Activated T-helper 2 cell treated with anti-CD3 and anti-CD28 coated beads, Interferon-gamma antibody, Interleukin-2, Interleukin-4, amounts not matched to agents 10 μg/mL and 5 μg/mL and 100 μg/mL, durations not matched to agents 14 hours and 24 hours and 36 hours (primary cell): ENCODE results near the gene C22orf23. TPM values are rescaled to one million over a fixed set of nuclear protein-coding genes. Genes with fewer than 3 reads are reported as not detected.

ENCODE experiments used
- total RNA-seq: library from RNA; stranded (reverse); gene quantifications from 2 replicates; pipeline ENCODE4 v1.2.3, GENCODE V29; 2022

The C22orf23 gene
- total RNA-seq, 1 donor from 2014 or later = not detected

Other genes starting within 250 kb of the C22orf23 start
- 24.2 and 25.5 TPM in 2 replicates for gene GCAT, start 145.7 kb downstream of the C22orf23 start, total RNA-seq
- gene GALR3, start 130.2 kb downstream of the C22orf23 start, total RNA-seq = 0.28 and 0.32 TPM in 2 replicates
- 24.7 and 27.3 TPM in 2 replicates for gene ANKRD54, start 109.3 kb downstream of the C22orf23 start, total RNA-seq
- gene EIF3L, start 104.2 kb downstream of the C22orf23 start, total RNA-seq = 462 and 480 TPM in 2 replicates
- gene MICALL1, start 47.3 kb downstream of the C22orf23 start, total RNA-seq = 22.7 and 29.1 TPM in 2 replicates
- gene POLR2F, start 98 bp upstream of the C22orf23 start, total RNA-seq = 92.6 and 96.5 TPM in 2 replicates
- gene SOX10, start 31.0 kb upstream of the C22orf23 start, total RNA-seq = not detected in 2 replicates
- gene PICK1, start 103.8 kb upstream of the C22orf23 start, total RNA-seq = 9.1 and 9.5 TPM in 2 replicates
- not detected in 2 replicates for gene SLC16A8, start 130.6 kb upstream of the C22orf23 start, total RNA-seq
- gene BAIAP2L2, start 157.1 kb upstream of the C22orf23 start, total RNA-seq = 0.09 and 0.34 TPM in 2 replicates
- gene PLA2G6, start 228.2 kb upstream of the C22orf23 start, total RNA-seq = 32.8 and 36.0 TPM in 2 replicates
- 13.5 and 15.3 TPM in 2 replicates for gene MAFF, start 248.4 kb upstream of the C22orf23 start, total RNA-seq